Retina (tissue), 1 donor: ENCODE measurements around the gene GRIK4.
A peak's percentile ranks its signal among the peaks of the same experiment; 100 is the strongest.
"Not testable (repeated sequence)": the region's sequence is repeated elsewhere in the genome, so short reads cannot be mapped to it uniquely, and the experiment has no call there.

ENCODE experiments used
- DNase-seq: peaks from one replicate; pipeline ENCODE4 v3.0.0-alpha.2; 2016

The GRIK4 gene

GRCh38 chr11:120613264-120614226, 102.0 kb downstream of the GRIK4 start:
- no peak for DNase-seq

DNA sequence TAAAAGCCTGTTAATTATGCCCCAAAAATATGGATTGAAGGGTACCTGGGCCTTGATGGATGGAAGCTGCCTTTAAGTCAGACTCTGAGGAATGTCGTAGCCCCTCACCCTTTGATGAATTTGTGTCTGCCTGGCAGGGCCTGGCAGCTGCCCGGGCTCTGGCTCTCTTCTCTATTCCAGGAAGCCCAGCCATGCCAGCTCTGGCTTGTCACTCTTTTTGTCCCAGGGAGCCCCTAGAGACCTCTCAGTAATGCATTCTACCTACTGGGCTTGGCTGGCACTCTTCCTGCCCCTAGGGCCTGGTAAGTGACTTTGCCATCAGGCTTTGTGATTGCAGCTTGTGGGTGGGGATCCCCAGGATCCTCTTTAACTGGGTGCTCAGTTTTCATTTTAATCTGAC, 103.8 kb downstream of the GRIK4 start:
- DNase-seq: no peak

DNA sequence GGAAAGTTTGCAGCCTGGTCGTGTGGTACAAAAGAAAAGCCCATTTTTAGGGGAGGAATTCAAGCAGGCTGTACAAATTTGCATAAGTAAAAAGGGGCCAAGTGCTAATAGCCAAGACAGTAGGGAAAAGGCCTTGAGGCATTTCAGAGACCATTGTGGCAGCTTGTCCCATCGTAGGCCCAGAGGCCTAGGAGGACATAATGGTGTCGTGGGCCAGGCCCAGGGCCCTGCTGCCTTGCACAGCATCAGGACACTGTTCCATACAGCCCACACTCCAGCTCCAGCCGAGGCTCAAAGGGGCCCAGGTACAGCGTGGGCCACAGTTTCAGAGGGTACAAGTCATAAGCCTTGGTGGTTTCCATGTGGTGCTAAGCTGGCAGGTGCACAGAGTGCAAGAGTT, 106.9 kb downstream of the GRIK4 start:
- no peak for DNase-seq

DNA sequence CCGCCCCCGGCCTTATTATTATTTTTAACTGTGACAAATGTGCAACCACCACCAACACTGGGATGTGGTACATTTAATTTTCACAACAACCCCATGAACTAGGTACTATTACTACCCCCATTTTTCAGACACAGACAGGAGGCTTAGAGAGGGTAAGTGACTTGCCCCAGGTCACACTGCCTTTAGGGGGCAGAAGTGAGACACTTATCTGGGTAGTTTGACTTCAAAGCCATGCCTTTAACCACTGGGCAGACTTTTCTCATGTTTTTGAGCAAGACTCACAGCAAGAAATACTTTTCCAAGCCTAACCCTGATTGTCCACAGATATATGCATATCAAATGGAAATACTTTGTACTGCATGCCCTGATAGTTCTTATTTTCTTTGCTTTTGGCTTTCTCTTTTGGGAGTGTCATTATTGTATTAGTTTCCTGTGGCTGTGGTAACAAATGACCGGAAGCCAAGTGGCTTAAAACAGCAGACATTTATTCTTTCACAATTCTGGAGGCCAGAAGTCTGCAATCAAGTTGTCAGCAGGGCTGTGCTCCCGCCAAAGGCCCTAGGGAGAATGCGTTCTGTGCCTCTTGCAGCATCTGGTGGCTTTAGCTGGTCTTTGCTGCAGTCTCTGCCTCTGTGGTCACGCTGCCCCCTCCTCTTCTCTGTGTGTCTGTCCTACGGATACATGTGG, 110.8 kb downstream of the GRIK4 start:
- no peak for DNase-seq

DNA sequence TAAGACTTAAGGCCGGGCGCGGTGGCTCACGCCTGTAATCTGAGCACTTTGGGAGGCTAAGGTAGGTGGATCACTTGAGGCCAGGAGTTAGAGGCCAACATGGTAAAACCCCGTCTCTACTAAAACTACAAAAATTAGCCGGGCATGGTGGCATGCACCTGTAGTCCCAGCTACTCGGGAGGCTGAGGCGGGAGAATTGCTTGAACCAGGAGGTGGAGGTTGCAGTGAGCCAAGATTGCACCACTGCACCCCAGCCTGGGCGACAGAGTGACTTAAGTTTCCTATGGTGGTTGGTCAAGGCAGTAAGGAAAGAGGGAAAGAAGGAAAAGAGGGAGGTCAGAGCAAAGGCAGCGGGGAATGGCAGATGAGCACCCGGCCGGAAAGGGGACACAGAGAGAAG, 113.4 kb downstream of the GRIK4 start:
- DNase-seq: not testable (repeated sequence)

DNA sequence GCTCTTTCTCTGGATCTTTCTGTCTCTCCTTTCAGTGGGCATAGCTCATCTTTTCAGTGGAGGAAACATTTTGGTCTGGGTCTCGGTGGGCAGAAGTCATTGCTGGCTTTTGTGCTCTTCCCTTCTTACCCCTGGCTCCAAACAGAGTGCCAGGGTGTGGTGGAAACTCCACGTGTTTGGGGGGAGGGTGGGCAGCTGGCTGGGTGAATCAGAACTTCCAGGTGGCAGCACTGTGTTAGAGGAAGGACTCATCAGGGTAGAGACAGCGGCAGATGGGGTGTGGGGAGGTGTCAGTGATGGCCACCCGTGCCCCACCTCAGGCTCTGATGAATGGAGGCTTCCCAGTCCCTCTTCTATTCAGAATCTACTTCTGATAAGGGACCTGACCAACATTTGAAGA, 114.0 kb downstream of the GRIK4 start:
- DNase-seq: no peak

DNA sequence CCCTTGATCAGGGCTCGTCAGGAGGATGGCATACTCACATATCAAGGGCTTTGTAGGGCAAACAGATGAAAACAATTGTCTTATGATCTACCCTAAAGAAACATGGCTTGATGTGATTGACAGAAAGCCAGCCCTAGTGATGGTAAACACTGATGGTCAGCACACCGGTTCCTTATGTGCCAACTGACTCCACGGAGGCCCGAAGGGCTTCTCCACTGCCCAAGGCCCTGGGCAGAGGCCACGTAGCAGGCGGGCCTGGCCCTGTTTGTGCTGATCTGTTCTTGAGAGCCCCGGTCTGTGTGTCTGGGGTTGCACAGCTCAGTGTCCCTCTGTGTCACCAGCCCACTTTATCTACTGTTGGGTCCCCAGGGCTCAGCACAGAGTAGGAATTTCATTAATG, 115.2 kb downstream of the GRIK4 start:
- no peak for DNase-seq

DNA sequence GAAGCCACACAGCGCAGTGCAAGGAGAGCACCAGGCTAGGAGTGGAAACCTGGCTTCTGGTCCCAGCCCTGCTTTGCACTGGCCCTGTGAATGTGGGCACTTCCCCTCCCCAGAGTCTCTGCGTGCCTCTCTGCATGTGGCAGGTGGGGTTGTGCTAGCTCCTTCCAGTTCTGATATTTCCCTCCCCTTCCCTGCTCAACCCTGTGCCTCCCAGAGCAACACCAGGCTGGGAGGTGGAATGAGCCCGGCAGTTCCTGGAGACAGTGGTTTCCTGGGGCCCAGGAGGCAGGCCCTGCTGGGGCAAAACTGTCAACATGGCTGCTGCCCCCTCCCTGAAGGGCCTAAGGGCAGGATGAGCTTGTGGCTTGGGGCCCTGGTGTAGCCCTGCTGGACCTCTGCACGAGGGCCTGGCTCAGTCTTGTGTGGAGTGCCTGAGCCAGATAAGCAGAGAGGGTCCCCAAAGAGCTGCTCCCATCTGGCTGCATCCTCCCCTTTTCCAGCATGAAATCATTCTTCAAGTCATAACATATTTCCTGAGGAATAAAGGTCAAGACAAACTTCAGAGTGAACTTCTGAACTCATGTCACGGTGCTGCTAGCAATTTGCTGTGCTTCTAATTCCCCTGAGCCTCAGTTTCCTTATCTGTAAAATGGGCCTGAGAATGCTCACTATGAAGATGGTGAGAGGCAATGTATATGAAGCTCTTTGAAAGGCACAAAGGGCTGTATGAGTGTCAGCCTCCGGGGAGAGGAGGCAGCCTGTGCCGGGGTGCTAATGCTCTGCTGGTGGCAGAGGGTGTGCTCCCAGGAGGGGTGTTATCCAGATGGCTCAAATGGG, 116.0 kb downstream of the GRIK4 start:
- no peak for DNase-seq

- no peak for DNase-seq
Observed at GRCh38 chr11:120629407-120630080, 118.0 kb downstream of the GRIK4 start.

- no peak for DNase-seq
Observed at GRCh38 chr11:120630122-120630521, 118.6 kb downstream of the GRIK4 start.

- DNase-seq: no peak
Observed at GRCh38 chr11:120632579-120632978, 121.0 kb downstream of the GRIK4 start.

- DNase-seq: no peak
Observed at GRCh38 chr11:120633616-120634393, 122.3 kb downstream of the GRIK4 start.

DNA sequence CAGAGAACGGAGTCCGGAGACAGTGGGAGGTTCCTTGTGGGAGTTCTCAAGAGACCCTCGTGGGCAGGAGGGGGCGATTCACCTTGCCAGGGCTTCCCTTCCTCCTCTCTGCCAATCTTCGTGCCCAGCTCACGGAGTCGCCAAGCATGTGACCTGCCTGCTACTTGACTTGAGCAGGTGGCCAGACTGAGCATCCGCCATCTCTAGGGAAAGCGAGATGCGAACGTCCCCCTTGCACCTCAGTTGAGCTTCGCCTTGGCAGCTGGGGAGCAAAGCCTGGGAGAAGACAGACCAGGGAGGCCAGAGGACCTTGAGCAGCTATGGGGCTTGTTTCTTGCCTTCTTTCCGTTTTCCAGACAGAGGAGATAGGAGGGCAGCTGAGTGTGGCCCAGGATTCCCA, 123.2 kb downstream of the GRIK4 start:
- DNase-seq: no peak

- DNase-seq: no peak
Observed at GRCh38 chr11:120635136-120635810, 123.7 kb downstream of the GRIK4 start.

- DNase-seq: no peak
Observed at GRCh38 chr11:120637131-120637530, 125.6 kb downstream of the GRIK4 start.

GRCh38 chr11:120642196-120642894, 130.8 kb downstream of the GRIK4 start:
- DNase-seq: no peak

DNA sequence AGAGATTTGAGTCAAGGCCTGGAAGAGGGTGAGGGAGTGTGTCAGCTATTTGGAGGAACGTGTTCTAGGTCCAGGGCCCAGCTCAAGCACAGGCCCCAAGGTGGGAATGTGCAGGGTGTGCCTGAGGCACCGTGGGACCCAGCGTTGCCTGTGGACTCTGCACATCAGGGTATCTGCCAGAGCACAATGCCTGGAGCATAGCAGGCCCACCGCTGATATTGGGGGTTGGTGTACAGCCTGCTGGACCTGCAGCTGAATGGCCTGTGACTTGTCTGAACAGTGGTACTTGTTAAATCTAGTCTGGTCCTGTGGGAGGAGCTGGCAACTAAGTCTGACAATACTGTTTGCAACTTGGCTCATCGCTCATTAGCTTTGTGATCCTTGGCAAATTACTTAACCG, 131.7 kb downstream of the GRIK4 start:
- no peak for DNase-seq

GRCh38 chr11:120645639-120646038, 134.1 kb downstream of the GRIK4 start:
- DNase-seq: peak; percentile 81

- DNase-seq: no peak
Observed at GRCh38 chr11:120646206-120646605, 134.7 kb downstream of the GRIK4 start.

- DNase-seq: no peak
Observed at GRCh38 chr11:120647681-120648080, 136.1 kb downstream of the GRIK4 start.

- DNase-seq: no peak
Observed at GRCh38 chr11:120648771-120649170, 137.2 kb downstream of the GRIK4 start.
